OCI-LY3 (cell line): ENCODE results near the gene CEACAM18.

Source experiments
- H2AFZ ChIP-seq: fragments of 200-600, 300-600 bp; shearing (Covaris generic); 2 replicates; pipeline ENCODE4 v1.6.0; 2014; ENCODE audit warnings: antibody characterized with exemption, low read depth, low read length
- H3K27ac ChIP-seq: fragments of 200-600, 300-600 bp; sonication (generic); 2 replicates; pipeline ENCODE4 v1.5.1; 2014; ENCODE audit warnings: mild to moderate bottlenecking, low read length, moderate library complexity, mixed read lengths
- H3K27me3 ChIP-seq: fragments of 200-600, 300-600 bp; sonication (generic); 2 replicates; pipeline ENCODE4 v1.6.1; 2014; ENCODE audit warnings: low read depth, low read length, mixed read lengths
- H3K36me3 ChIP-seq: fragments of 200-600, 300-600 bp; sonication (generic); replicated peaks from 2 replicates; pipeline ENCODE3; 2014; ENCODE audit warnings: low read depth, low read length, mixed read lengths
- H3K4me1 ChIP-seq: fragments of 300-600, 200-600 bp; sonication (generic); 2 replicates; pipeline ENCODE4 v1.6.1; 2014; ENCODE audit warnings: low read length, mixed read lengths
- H3K4me2 ChIP-seq: fragments of 200-600, 300-600 bp; sonication (generic); 2 replicates; pipeline ENCODE4 v1.6.1; 2014; ENCODE audit warnings: low read length, mixed read lengths
- H3K4me3 ChIP-seq: fragments of 300-600, 200-600 bp; sonication (generic); 2 replicates; pipeline ENCODE4 v1.5.1; 2014; ENCODE audit warnings: antibody characterized with exemption, mild to moderate bottlenecking, low read length, moderate library complexity
- H3K79me2 ChIP-seq: fragments of 300-600, 200-600 bp; shearing (Covaris generic); 2 replicates; pipeline ENCODE4 v1.6.1; 2014; ENCODE audit warnings: mild to moderate bottlenecking, low read length, mixed read lengths
- H3K9ac ChIP-seq: fragments of 300-600, 200-600 bp; shearing (Covaris generic); 2 replicates; pipeline ENCODE4 v1.6.0; 2014; ENCODE audit warnings: mild to moderate bottlenecking, low read length, moderate library complexity
- H3K9me3 ChIP-seq: fragments of 200-600, 300-600 bp; shearing (Covaris generic); 2 replicates; pipeline ENCODE4 v1.6.1; 2014; ENCODE audit warnings: low read length, mixed read lengths; ENCODE audit not compliant: insufficient read depth
- H4K20me1 ChIP-seq: fragments of 200-600, 300-600 bp; sonication (generic); 2 replicates; pipeline ENCODE4 v1.6.1; 2016; ENCODE audit warnings: low read length, mixed read lengths; ENCODE audit not compliant: insufficient read depth
- CTCF ChIP-seq: fragments of 200-600, 300-600 bp; sonication (generic); IDR thresholded peaks from 2 replicates; pipeline ENCODE4 v1.5.1; 2014; ENCODE audit warnings: antibody characterized with exemption, low read length, low read depth
- EZH2phosphoT487 ChIP-seq: fragments of 200-600 bp; shearing (Covaris generic); IDR thresholded peaks from 2 replicates; pipeline ENCODE4 v1.6.1; 2018; ENCODE audit warnings: antibody characterized with exemption, mixed run types, low read depth

Gene CEACAM18

DNA sequence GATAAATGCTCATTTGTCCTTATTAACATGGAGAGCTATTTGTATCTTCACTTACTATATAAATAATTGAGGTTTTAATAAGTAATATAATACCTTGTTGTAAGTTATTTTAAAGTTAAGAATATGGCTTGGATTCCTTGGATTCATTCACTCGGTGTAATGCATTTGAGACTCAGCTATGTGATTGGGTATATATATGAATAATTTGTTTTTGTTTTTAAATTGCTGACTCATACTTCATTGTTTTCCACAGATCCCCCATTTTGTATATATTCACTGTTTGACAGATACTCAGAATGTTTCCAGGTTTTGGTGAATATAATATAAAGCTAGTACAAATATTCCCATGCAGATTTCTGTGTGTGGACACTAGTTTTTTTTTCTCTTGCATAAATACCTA is 6.8 kb upstream of the CEACAM18 start:
- H3K79me2 ChIP-seq, result no peaks in the 10 kb centered on the region
- no peaks in the 10 kb centered on the region for H4K20me1 ChIP-seq
- no peaks in the 10 kb centered on the region for H3K36me3 ChIP-seq
- H3K27me3 ChIP-seq, result peaks cover 72% of the 10 kb centered on the region
- H2AFZ ChIP-seq, result no peak overlapping the region
- H3K9me3 ChIP-seq, result 0 out of 2 replicates have a peak, but pooled peaks cover 4% of the 10 kb centered on the region
- H3K9ac ChIP-seq, result no peak overlapping the region
- H3K4me1 ChIP-seq, result peaks cover 7% of the 10 kb centered on the region
- TF ChIP-seq CTCF, result no peak
- TF ChIP-seq EZH2phosphoT487, result no peak
- H3K4me2 ChIP-seq, result no peak overlapping the region
- no peak overlapping the region for H3K4me3 ChIP-seq
- H3K27ac ChIP-seq, result no peak overlapping the region

- Histone ChIP-seq H3K9ac (no peak overlapping the region), H2AFZ (no peak overlapping the region), H3K27me3 (peaks cover 69% of the 10 kb centered on the region), H3K27ac (no peak overlapping the region), H3K79me2 (no peaks in the 10 kb centered on the region), H3K4me3 (no peak overlapping the region), H4K20me1 (no peaks in the 10 kb centered on the region), H3K36me3 (no peaks in the 10 kb centered on the region), H3K9me3 (0 out of 2 replicates have a peak, but pooled peaks cover 4% of the 10 kb centered on the region), H3K4me1 (peaks cover 7% of the 10 kb centered on the region), H3K4me2 (no peak overlapping the region)
- TF ChIP-seq EZH2phosphoT487 (no peak), CTCF (no peak)
Measured at GRCh38 chr19:51472607-51473006, 5.7 kb upstream of the CEACAM18 start.

GRCh38 chr19:51473009-51473707 is 5.2 kb upstream of the CEACAM18 start:
- Histone ChIP-seq H2AFZ (no peak overlapping the region), H3K4me3 (no peak overlapping the region), H3K27me3 (peaks cover 65% of the 10 kb centered on the region), H3K79me2 (no peaks in the 10 kb centered on the region), H3K9me3 (0 out of 2 replicates have a peak, but pooled peaks cover 4% of the 10 kb centered on the region), H3K4me1 (peaks cover 7% of the 10 kb centered on the region), H4K20me1 (no peaks in the 10 kb centered on the region), H3K27ac (no peak overlapping the region), H3K9ac (no peak overlapping the region), H3K36me3 (no peaks in the 10 kb centered on the region), H3K4me2 (no peak overlapping the region)
- TF ChIP-seq EZH2phosphoT487 (no peak), CTCF (peak; percentile 87)

GRCh38 chr19:51476164-51476563 is 2.2 kb upstream of the CEACAM18 start:
- H3K27me3 ChIP-seq, result peaks cover 49% of the 10 kb centered on the region
- TF ChIP-seq EZH2phosphoT487 (no peak), CTCF (no peak)

More at GRCh38 chr19:51476164-51476563, 2.2 kb upstream of the CEACAM18 start:
- H3K4me1 ChIP-seq, result peaks cover 7% of the 10 kb centered on the region
- no peak overlapping the region for H3K4me2 ChIP-seq
- H3K9me3 ChIP-seq, result 0 out of 2 replicates have a peak, but pooled peaks cover 4% of the 10 kb centered on the region
- no peak overlapping the region for H3K9ac ChIP-seq
- H3K4me3 ChIP-seq, result no peak overlapping the region
- H3K36me3 ChIP-seq, result no peaks in the 10 kb centered on the region
- H4K20me1 ChIP-seq, result no peaks in the 10 kb centered on the region
- no peak overlapping the region for H2AFZ ChIP-seq
- H3K27ac ChIP-seq, result no peak overlapping the region
- no peaks in the 10 kb centered on the region for H3K79me2 ChIP-seq
